K562 (cell line): Measurements from ENCODE around the gene CPLANE2. TPM values are rescaled to one million over a fixed set of nuclear protein-coding genes. Genes with fewer than 3 reads are reported as not detected.
A peak's percentile ranks its signal among the peaks of the same experiment; 100 is the strongest.

ENCODE experiments used
- ARID3A ChIP-seq: IDR thresholded peaks from 2 replicates; pipeline ENCODE4 v1.6.1; 2012; ENCODE audit warnings: low read depth, low read length, improper control_type of control experiment, borderline replicate concordance
- ATF4 ChIP-seq: fragments of 450-650 bp; formaldehyde crosslinking; IDR thresholded peaks from 2 replicates; pipeline ENCODE4 v1.4.0; 2022; ENCODE audit warnings: mild to moderate bottlenecking, moderate library complexity
- BACH1 ChIP-seq: fragments of 200-800 bp; sonication (Bioruptor generic); IDR thresholded peaks from 2 replicates; pipeline ENCODE4 v1.6.1; 2016; ENCODE audit warnings: missing genetic modification characterization, missing compliant biosample characterization
- CEBPB ChIP-seq: fragments of 450-650 bp; IDR thresholded peaks from 2 replicates; pipeline ENCODE4 v1.6.1; 2016; ENCODE audit warnings: missing genetic modification characterization, missing compliant biosample characterization
- EP400 ChIP-seq: fragments of 450-650 bp; IDR thresholded peaks from 2 replicates; pipeline ENCODE4 v1.6.1; 2017; ENCODE audit warnings: antibody characterized with exemption, mild to moderate bottlenecking, moderate library complexity
- ETS2 ChIP-seq: IDR thresholded peaks from 2 replicates; pipeline ENCODE4 v1.6.1; 2016; ENCODE audit warnings: borderline replicate concordance, missing genetic modification characterization, mild to moderate bottlenecking, moderate library complexity, missing compliant biosample characterization; ENCODE audit not compliant: poor library complexity, severe bottlenecking
- FIP1L1 ChIP-seq: fragments of 200-400 bp; formaldehyde crosslinking; IDR thresholded peaks from 2 replicates; pipeline ENCODE4 v1.6.1; 2018; ENCODE audit warnings: mild to moderate bottlenecking, low read depth, low read length; ENCODE audit not compliant: poor library complexity, severe bottlenecking
- LCOR ChIP-seq: sonication (generic); formaldehyde crosslinking; IDR thresholded peaks from 2 replicates; pipeline ENCODE4 v1.8.0; 2022; ENCODE audit warnings: mild to moderate bottlenecking, missing genetic modification reagents
- MNT ChIP-seq, 2 experiments: fragments of 450-650 bp; conservative IDR thresholded peaks; 2 replicates each; pipeline ENCODE4 v1.6.1; 2017; ENCODE audit warnings: mild to moderate bottlenecking in 2 of 2, moderate library complexity in 2 of 2
- MTF1 ChIP-seq: fragments of 250-450 bp; sonication (Bioruptor Pico); IDR thresholded peaks from 2 replicates; pipeline ENCODE4 v1.9.0; 2021; ENCODE audit warnings: moderate library complexity, mild to moderate bottlenecking, inconsistent platforms, borderline replicate concordance
- PHF21A ChIP-seq: fragments of 450-650 bp; IDR thresholded peaks from 2 replicates; pipeline ENCODE4 v1.6.1; 2017; ENCODE audit warnings: low read depth, borderline replicate concordance
- PREB ChIP-seq: sonication (generic); formaldehyde crosslinking; IDR thresholded peaks from 2 replicates; pipeline ENCODE4 v1.8.1; 2023; ENCODE audit warnings: mild to moderate bottlenecking, missing genetic modification reagents
- TGIF2 ChIP-seq: sonication (generic); formaldehyde crosslinking; IDR thresholded peaks from 2 replicates; pipeline ENCODE4 v1.8.1; 2022; ENCODE audit warnings: mild to moderate bottlenecking, missing genetic modification reagents, moderate library complexity
- YBX1 ChIP-seq: fragments of 450-650 bp; IDR thresholded peaks from 2 replicates; pipeline ENCODE4 v1.7.1; 2016; ENCODE audit warnings: mild to moderate bottlenecking
- ZNF395 ChIP-seq: fragments of 200-800 bp; sonication (Bioruptor generic); IDR thresholded peaks from 2 replicates; pipeline ENCODE4 v1.6.1; 2017; ENCODE audit warnings: missing genetic modification characterization, missing compliant biosample characterization
- ZNF444 ChIP-seq: fragments of 250-450 bp; sonication (Bioruptor Pico); IDR thresholded peaks from 2 replicates; pipeline ENCODE4 v1.4.0; 2020; ENCODE audit warnings: mild to moderate bottlenecking, moderate library complexity
- ZNF57 ChIP-seq: fragments of 450-650 bp; formaldehyde crosslinking; IDR thresholded peaks from 2 replicates; pipeline ENCODE4 v1.4.0; 2020; ENCODE audit warnings: mild to moderate bottlenecking, moderate library complexity
- polyA plus RNA-seq, 8 experiments: library from polyadenylated mRNA; depleted of rRNA in 4 of 8; stranded (reverse) in 5 of 8; unstranded in 3 of 8; fragments of >200 nt; fragmentation: Nextera tagmentation in 2 of 8; fragmentation: Illumina TruSeq in 1 of 8; extraction: Ambion mirVana in 2 of 8; extraction: Trizol in 1 of 8; gene quantifications; 2 replicates each; pipeline versions ENCODE4 v1.2.1 to v1.2.3, GENCODE V29; 2011 to 2014; ENCODE audit warnings: inconsistent platforms in 1 of 8, missing spikeins in 1 of 8
- total RNA-seq, 7 experiments: library from RNA; depleted of rRNA in 6 of 7; stranded (reverse); fragments of >200 nt in 6 of 7; fragmentation: Illumina TruSeq in 2 of 7; extraction: Trizol in 2 of 7; gene quantifications; 2 replicates each; pipeline versions ENCODE4 v1.2.1 to v1.2.3, GENCODE V29; 2011 to 2021; ENCODE audit warnings: low replicate concordance in 1 of 7
- TF ChIP-seq, protein P1 (sequence below): sonication (generic); formaldehyde crosslinking; IDR thresholded peaks from 2 replicates; pipeline ENCODE4 v1.8.0; 2022; ENCODE audit warnings: mild to moderate bottlenecking, missing genetic modification reagents

The CPLANE2 gene
- total and polyA plus RNA-seq, 9 of the 15 experiments (the other 6 are each of a cell fraction or from before 2014, with no cell fraction given), result 0.17 to 20.9 (median 8.1) TPM

DNA sequence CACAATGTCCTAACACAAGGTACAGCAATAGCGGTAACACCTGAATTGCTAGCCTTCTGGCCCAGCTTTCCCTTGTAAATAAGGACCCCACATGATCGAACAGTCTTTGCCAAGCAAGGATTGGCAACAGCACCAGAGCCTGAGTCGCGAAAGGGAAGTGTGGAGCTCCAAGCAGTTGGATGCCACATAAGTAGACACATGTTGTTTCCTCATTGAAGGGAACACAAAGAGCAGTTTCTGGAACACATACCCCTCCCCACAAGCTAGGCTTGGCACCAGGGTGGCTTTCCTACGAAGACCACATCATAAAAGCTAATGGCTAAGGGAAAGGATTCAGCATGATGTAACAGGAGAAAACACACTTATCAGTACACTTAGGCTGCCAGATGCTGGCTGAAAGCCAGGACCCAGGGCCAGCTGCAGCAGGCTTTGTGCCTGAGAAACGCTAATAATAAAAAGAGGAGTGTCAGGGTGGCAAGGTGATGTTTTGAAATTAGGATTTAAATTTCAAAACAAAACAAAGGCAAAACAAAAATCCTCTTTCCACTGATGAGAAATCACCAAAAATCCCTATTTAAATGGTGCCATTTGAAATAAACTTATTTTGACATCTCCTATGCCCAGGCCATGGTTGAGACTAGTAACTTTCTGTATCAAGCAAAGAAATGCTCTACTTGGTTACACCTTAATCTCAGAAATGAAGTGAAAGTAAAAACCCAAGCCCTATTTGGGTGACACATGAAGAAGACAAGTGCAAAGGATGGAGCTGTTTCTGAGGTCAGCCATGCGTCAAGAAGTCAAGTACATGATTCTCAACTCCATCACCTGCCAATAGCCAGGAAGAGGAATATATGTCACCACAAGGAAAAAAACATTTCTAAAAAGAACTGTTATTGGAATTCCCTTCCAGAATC, 11.9 kb upstream of the CPLANE2 start (continued):
- TF ChIP-seq MNT (conservative IDR thresholded peaks at IDR 0.05) (peak in 1 of 2 experiments; percentile 60; a peak in 1 of 4 replicates), TGIF2 (CRISPR knock-in tag) (no peak), FIP1L1 (no peak), PHF21A (no peak), ETS2 (tag) (no peak), MTF1 (CRISPR knock-in tag) (no peak), BACH1 (tag) (peak; percentile 92), ARID3A (peak; percentile 35; the same call in 1 of the 2 replicates), PREB (CRISPR knock-in tag) (no peak), ATF4 (peak; percentile 97), ZNF444 (no peak), YBX1 (no peak), CEBPB (peak; percentile 85), EP400 (peak; percentile 85), ZNF57 (CRISPR knock-in tag) (no peak), ZNF395 (CRISPR knock-in tag) (peak; percentile 97), LCOR (no peak)
- TF ChIP-seq, protein P1, sequence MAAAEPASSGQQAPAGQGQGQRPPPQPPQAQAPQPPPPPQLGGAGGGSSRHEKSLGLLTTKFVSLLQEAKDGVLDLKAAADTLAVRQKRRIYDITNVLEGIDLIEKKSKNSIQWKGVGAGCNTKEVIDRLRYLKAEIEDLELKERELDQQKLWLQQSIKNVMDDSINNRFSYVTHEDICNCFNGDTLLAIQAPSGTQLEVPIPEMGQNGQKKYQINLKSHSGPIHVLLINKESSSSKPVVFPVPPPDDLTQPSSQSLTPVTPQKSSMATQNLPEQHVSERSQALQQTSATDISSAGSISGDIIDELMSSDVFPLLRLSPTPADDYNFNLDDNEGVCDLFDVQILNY (CRISPR knock-in tag), result no peak
